GM19397 (cell line): Measurements from ENCODE around the gene WDSUB1.

Experiments
- ATAC-seq: cut with Tn5 transposase; IDR thresholded peaks from one replicate; pipeline ENCODE4 v1.9.1; 2021; ENCODE audit warnings: mild to moderate bottlenecking, moderate library complexity; ENCODE audit not compliant: unreplicated experiment

WDSUB1 gene

DNA sequence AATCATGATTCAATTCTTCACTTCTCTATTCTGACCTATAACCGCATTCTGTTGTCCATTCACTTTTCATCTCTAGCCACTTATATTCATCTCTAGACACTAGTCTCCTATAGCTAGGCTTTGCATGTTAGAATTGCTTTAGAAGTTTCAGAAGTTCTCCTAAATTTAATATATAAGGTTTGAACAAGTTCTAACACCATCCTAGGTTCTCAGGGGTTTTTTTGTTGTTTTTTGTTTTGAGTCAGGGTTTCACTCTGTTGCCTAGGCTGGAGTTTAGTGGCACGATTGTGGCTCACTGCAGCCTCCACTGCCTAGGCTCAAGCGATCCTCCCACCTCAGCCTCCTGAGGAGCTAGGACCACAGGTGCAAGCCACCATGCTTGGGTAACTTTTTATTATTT is 19.9 kb downstream of the WDSUB1 start:
- no peak for ATAC-seq

DNA sequence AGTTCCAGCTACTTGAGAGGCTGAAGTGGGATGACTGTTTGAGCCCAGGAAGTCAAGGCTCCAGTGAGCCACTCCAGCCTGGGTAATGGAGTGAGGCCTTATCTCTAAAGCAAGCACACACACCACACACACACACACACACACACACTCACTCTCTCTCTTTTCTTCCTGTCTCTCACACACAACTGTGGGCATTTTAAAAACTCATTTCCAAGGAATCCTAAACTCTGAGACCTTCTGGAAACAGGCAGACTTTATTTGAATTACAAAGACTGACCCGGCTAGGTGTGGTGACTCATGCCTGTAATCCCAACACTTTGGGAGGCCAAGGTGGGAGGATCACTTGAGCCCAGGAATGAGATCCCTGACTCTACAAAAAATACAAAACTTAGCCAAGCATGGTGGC is 21.3 kb downstream of the WDSUB1 start:
- ATAC-seq, result no peak

DNA sequence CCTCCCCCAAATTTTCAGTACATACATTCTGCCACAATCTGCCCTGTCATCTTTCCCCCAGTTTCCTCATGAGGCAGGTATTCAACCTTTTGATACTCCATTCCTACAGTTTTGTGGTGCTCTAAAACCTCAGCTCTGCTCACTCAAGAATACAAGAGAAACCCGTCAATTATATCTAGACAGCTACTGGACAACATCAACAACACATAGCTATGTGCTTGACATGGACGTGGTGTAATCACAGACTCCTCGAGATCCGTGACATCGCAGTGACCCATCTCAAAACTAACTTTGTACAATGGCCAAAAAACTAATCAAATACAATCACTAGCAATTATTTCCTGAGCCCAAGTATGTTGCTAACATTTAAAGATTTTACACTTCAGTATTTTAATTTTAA is 23.6 kb downstream of the WDSUB1 start:
- no peak for ATAC-seq

DNA sequence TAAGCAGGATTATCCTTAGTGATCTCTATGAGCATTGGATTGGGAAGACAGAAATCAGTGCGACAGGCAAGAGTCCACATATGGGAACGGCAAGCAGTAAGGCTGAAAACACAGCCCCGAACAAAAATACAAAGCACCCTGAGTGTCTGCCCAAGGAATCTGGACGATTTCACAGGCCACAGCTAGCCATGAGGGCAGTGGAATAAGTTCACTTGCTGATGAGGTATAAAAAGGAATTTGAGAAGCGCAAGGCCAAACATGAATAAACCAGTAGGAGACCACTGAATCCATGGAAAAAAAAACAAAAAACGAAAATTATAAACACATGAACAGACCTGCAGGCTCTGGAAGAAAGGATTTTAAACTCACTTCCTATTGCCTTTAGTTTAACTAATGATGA is 24.3 kb downstream of the WDSUB1 start:
- ATAC-seq, result no peak

DNA sequence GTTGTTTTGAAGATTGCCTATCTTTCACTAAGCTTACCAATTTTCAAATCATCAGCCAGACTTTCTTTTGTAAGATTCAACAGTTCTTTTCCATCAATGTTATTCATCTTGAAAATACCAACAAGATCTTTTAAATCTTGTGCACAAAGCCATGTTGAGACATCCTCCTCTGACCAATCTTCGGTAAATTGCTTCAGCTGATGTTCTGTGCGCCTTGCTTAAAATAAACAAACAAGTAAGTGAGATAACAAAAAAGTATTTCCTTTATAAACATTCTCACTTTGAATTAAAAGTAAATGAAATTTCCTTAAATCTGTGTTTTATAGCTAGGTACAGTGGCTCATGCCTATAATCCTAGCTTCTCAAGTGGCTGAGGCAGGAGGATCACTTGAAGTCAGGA is 30.3 kb downstream of the WDSUB1 start:
- no peak for ATAC-seq

- no peak for ATAC-seq
Observed at GRCh38 chr2:159252905-159253304, 33.6 kb downstream of the WDSUB1 start.

DNA sequence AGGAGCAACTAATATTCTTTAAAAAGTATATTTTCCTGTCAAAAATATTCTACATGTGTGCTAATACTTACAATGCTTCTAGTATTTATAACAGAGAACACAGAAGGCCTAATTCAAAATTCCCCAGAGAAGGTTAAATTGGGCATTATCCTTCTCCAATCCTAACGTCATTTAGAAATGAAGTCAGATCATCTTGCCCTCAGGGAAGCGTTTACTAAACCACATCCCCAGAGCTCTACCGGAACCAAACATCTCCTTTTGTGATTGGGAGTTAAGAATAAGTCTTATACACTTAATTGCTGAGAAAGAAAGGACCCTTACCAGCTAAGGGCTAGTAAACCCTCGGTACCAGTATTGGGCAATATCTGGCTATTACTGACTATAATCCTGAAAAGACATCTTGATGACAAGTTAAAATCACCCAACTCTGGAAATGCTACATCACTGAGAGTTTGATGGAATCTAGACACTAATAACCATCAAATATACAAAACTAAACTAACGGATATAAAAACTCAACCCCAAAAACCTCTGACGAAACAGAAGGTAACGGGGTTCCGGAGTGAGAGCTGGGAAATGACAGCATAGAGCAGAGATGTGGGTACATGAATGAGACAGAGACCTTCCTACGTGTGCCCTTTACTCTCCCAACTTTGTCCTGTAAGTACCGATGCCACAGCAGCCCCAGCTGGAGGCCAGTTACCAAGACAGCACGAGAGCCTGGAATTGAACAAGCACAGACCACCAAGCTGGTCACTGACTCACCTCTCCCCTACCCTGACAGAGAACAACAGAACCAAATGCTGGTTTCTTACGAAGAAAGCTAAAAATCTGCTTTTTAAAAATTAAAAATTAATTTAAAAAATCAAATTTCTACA is 35.0 kb downstream of the WDSUB1 start:
- ATAC-seq, result no peak

DNA sequence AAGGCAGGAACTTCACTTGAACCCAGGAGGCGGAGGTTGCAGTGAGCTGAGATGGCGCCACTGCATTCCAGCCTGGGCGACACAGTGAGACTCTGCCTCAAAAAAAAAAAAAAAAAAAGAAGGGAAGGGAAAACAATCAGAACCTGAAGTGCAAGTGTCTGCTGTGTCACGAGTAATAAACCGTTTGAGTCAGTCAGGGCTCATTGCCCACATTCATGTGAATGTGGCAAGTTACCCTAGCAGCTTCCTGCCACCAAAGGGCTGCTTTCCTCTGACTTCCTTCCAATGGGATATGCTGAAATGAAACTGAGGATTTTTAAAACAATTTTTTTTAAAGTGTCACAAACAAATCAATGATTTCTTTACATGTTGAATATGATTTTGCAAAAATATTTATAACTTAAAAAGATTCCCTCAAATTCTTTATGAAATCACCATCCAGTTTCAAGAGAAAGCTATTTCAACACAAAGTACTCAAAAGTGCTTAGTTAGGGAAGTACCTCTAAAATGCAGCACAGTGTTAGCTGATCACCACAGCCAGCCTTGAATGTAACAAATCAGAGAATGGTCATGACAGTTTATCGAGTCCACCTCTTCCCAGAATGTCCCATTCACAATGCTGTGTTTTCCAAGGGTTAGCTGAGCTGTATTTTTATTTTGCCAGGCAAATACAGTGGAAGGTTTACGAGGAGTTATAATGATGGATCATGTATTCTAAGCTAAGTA is 36.4 kb downstream of the WDSUB1 start:
- peak; percentile 59 for ATAC-seq

DNA sequence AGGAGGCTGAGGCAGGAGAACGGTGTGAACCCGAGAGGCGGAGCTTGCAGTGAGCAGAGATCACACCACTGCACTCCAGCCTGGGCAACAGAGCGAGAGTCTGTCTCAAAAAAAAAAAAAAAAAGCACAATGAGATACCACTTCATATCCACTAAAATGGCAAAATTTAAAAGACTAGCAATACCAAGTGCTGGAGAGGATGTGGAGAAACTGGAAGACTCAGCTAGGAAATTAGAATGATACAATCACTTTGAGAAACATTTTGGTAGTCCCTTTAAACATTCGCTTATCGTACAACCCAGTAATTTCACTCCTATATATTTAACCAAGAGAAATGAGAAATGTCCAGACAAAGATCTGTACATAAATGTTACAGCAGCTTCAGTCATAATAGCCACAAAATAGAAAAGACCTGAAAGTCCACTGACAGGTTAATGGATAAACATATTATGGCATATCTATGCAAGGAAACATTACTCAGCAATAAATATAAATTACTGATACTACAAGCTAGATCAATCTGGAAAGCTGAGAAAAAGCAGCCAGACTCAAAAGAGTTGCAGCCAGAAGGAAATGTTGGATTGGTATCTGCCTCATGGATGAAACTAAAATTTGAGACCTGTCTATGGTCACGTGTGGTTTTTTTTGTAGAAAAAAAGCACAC is 40.0 kb downstream of the WDSUB1 start:
- ATAC-seq, result no peak

DNA sequence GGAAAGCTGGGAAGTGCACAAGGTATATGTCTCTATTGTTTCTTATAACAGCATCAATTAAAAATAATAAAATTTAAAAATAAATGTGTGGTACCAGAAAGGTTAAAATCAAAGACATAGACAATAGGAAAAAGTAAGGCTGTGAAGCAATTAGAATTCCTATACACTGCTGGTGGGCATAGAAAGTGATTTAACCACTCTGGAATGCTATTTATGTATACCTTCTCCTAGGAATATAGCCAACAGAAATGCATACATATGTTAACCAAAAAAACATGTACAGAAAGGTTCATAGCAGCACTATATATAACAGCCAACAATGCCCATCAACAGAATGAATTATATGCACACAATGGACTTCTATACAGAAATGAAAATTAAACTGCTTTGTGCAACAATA is 43.0 kb downstream of the WDSUB1 start:
- ATAC-seq, result no peak

GRCh38 chr2:159234868-159235267 is 51.6 kb downstream of the WDSUB1 start:
- no peak for ATAC-seq

DNA sequence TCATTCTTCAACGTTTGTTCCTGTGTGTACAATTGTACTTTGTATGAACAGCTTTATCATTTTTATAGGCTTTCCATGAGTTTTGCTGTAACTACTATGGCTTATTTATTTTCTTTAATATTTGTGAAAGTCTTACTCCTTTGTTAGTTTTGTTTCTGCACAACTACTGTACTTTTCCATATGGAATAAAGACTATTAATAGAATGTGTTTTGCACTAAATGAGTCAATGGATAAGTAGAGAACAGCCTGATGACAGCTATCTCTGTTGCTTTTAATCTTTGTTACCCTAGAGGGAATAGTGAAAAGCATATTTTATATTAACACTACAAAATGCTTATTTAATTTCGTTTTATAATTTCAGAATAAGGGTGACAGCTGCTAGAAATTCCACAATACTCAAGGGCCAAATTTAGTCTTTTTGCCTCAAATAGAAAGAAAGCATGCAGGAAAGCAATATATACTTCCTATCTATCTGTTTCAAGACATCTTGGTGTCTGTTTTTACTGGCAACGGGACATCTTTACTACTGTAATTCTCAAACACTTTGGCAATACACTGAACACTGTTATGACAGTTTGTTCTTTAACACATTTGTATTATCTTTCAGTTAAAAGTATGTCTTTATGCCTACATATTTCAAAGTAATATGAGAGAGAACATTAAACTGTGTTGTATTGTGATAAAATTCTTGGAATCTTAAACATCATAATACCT is 53.9 kb downstream of the WDSUB1 start:
- ATAC-seq, result no peak

- ATAC-seq, result no peak
Observed at GRCh38 chr2:159230145-159230877, 56.2 kb downstream of the WDSUB1 start.

GRCh38 chr2:159229476-159230144 is 56.9 kb downstream of the WDSUB1 start:
- ATAC-seq, result no peak

DNA sequence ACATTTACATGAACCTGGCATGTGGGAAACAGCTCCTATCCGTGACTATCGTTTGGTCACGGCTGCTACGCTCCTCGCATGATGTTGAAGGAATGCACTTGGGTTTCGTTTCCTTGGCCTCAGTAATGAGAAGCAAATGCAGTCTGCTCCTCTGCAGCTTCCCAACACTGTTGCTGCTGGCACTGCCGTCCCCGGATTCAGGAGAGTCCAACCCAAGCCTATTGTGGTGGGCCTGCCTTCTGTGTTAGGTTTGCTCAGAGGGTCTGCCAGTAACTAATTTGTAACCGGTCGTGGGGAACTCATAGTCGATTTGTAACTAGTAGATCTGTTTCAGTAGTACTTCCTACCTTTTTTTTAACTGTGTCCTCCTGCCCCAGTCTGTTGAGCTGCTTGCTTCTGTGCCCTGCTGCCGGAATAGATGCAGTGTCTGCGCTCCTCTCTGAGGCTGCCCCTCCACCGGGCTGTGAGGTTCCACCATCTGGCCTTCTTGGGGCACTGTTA is 58.4 kb downstream of the WDSUB1 start:
- ATAC-seq, result no peak

DNA sequence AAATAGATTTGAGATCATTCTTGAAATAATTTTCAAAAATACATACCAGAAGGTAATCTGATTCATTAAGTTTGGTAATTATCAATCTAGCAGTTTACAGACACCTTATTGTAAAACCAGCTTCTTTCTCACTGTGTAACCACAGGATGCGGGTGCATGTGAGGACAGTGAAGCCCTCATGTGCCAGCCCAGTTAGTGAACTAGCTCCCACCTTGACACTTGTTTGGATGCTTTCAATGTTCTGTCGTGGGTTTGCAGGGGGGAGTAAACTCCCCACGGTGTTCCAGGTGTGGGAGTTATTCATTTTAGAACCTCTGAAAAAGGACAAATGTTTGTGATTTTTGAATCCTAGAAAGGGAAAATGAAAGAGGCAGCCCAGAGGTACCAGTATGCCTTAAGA is 59.0 kb downstream of the WDSUB1 start:
- ATAC-seq, result no peak

DNA sequence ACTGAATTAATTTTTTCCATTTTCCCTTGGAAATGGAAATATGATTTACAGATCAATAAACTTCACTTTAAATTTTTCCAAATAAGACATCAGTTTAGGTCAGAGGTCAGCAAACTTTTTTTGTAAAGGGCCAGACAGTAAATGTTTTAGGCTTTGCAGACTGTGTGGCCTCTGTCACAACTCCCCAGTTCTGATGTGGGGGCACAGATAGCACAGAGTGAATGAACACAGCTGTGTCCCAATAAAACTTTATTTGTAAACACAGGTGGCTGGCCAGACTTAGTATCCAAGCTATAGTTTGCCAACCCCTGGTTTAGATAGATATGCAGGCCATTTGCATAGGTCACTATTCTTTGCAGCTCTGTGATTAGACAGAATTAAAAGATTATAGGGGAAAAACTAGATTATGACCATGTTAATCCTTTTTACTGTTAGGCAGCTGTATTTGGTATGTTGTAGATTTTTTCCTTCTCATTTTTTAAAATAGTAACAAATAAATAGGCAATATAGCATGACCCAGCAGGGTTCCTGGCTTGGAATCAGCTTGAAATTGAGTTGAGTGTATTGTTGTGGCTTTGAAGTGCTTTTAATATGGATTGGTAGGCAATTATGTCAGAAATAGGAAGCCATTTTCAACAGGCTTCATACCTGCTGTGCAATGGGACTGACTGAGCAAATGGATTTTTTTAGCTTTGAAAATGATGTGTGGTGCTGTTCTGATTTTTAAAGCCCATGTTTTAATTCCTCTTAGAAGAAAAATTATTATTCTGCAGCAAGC is 59.7 kb downstream of the WDSUB1 start:
- no peak for ATAC-seq

- no peak for ATAC-seq
Observed at GRCh38 chr2:159226059-159226461, 60.4 kb downstream of the WDSUB1 start.
